Measurements from ENCODE around the gene FAIM2. TPM values are rescaled to one million over a fixed set of nuclear protein-coding genes. Genes with fewer than 3 reads are reported as not detected.

The FAIM2 gene
- total RNA-seq, 1 donor from 2014 or later, result not detected

GRCh38 chr12:49821373-49822287 lies 82.1 kb downstream of the FAIM2 start:
- H3K36me3 ChIP-seq (ENCODE audit: control insufficient read depth, insufficient read depth, low read length), result no peaks in the 10 kb centered on the region
- TF ChIP-seq CTCF (IDR thresholded peaks at IDR 0.05; ENCODE audit: insufficient read depth, low read length, poor library complexity, severe bottlenecking), result no peak
- H3K4me3 ChIP-seq (ENCODE audit: low read depth, low read length), result no peak overlapping the region
- no peak for DNase-seq (ENCODE audit: low read depth)
- H3K27me3 ChIP-seq (ENCODE audit: control insufficient read depth, insufficient read depth, low read length), result no peaks in the 10 kb centered on the region

GRCh38 chr12:49819786-49820185 lies 83.9 kb downstream of the FAIM2 start:
- Histone ChIP-seq H3K4me3 (ENCODE audit: low read depth, low read length) (no peak overlapping the region), H3K36me3 (ENCODE audit: control insufficient read depth, insufficient read depth, low read length) (no peaks in the 10 kb centered on the region), H3K27me3 (ENCODE audit: control insufficient read depth, insufficient read depth, low read length) (no peaks in the 10 kb centered on the region)
- no peak for DNase-seq (ENCODE audit: low read depth)
- TF ChIP-seq CTCF (IDR thresholded peaks at IDR 0.05; ENCODE audit: insufficient read depth, low read length, poor library complexity, severe bottlenecking), result no peak

GRCh38 chr12:49818241-49818895 lies 85.3 kb downstream of the FAIM2 start:
- Histone ChIP-seq H3K36me3 (ENCODE audit: control insufficient read depth, insufficient read depth, low read length) (no peaks in the 10 kb centered on the region), H3K27me3 (ENCODE audit: control insufficient read depth, insufficient read depth, low read length) (no peaks in the 10 kb centered on the region), H3K4me3 (ENCODE audit: low read depth, low read length) (no peak overlapping the region)
- DNase-seq (ENCODE audit: low read depth), result no peak
- no peak for TF ChIP-seq CTCF (IDR thresholded peaks at IDR 0.05; ENCODE audit: insufficient read depth, low read length, poor library complexity, severe bottlenecking)

Other genes with a start within 250 kb of the FAIM2 start
- gene FMNL3, start 196.5 kb downstream of the FAIM2 start, total RNA-seq, result 34.3 and 35.1 TPM in 2 replicates
- 588 and 603 TPM in 2 replicates for gene TMBIM6, start 162.3 kb downstream of the FAIM2 start, total RNA-seq
- gene NCKAP5L, start 75.5 kb downstream of the FAIM2 start, total RNA-seq, result 24.1 and 27.6 TPM in 2 replicates
- gene BCDIN3D, start 60.8 kb downstream of the FAIM2 start, total RNA-seq, result 5.4 and 6.3 TPM in 2 replicates
- not detected in 2 replicates for gene AQP2, start 46.8 kb upstream of the FAIM2 start, total RNA-seq
- gene AQP5, start 58.0 kb upstream of the FAIM2 start, total RNA-seq, result not detected in 2 replicates
- gene AQP6, start 69.0 kb upstream of the FAIM2 start, total RNA-seq, result not detected in 2 replicates
- gene RACGAP1, start 121.6 kb upstream of the FAIM2 start, total RNA-seq, result 12.1 and 12.3 TPM in 2 replicates
- 0.75 and 3.6 TPM in 2 replicates for gene ASIC1, start 153.7 kb upstream of the FAIM2 start, total RNA-seq
- gene SMARCD1, start 181.4 kb upstream of the FAIM2 start, total RNA-seq, result 133 and 165 TPM in 2 replicates
- 0.04 and 0.14 TPM in 2 replicates for gene GPD1, start 200.1 kb upstream of the FAIM2 start, total RNA-seq
- gene COX14, start 208.3 kb upstream of the FAIM2 start, total RNA-seq, result 35.5 and 53.7 TPM in 2 replicates

Measured in kidney epithelial cell (primary cell).